Fibroblast of lung (primary cell): ENCODE data around the gene EFNB2.

Experiments used
- CTCF ChIP-seq, 2 donors: IDR thresholded peaks in 1 of 2; conservative IDR thresholded peaks in 1 of 2; 1 replicate in 1 of 2; 2 replicates in 1 of 2; pipeline ENCODE4 v1.5.1; 2011 to 2012; ENCODE audit warnings: low read length in 2 of 2, control low read depth in 1 of 2, inconsistent platforms in 1 of 2, low read depth in 1 of 2, mild to moderate bottlenecking in 1 of 2
- EZH2 ChIP-seq: IDR thresholded peaks from 2 replicates; pipeline ENCODE4 v1.5.1; 2012; ENCODE audit warnings: low read length, control low read depth, mild to moderate bottlenecking; ENCODE audit errors: missing control alignments

GRCh38 chr13:106498571-106498970 is 36.9 kb downstream of the EFNB2 start:
- no peak for TF ChIP-seq CTCF (conservative IDR thresholded peaks at IDR 0.05 in 1 of 2, IDR thresholded peaks at IDR 0.05 in 1 of 2; ENCODE audit: low read depth in 1 of 2, low read length in 2 of 2)
- no peak for TF ChIP-seq EZH2
